GM23338 (cell line): ENCODE measurements around the gene UHMK1. TPM values are rescaled to one million over a fixed set of nuclear protein-coding genes. Genes with fewer than 3 reads are reported as not detected.

Source experiments
- ATAC-seq: fragments of 200-7000 bp; cut with Tn5 transposase; 3 replicates; pipeline ENCODE4 v1.9.1; 2020
- DNase-seq: peaks from one replicate; pipeline ENCODE4 v3.0.0-alpha.2; 2015; ENCODE audit warnings: low spot score
- H2AFZ ChIP-seq: fragments of 200-600 bp; sonication (generic); 2 replicates; pipeline ENCODE4 v1.8.0; 2016; ENCODE audit warnings: antibody characterized with exemption, mild to moderate bottlenecking, moderate library complexity
- H3F3A ChIP-seq: fragments of 200-600 bp; sonication (generic); replicated peaks from 2 replicates; pipeline ENCODE4 v1.8.0; 2017; ENCODE audit warnings: antibody characterized with exemption, mixed run types, low read depth
- H3K27ac ChIP-seq: fragments of 200-600 bp; sonication (generic); 2 replicates; pipeline ENCODE4 v1.6.1; 2016; ENCODE audit warnings: low read depth
- H3K27me3 ChIP-seq: fragments of 200-600 bp; sonication (generic); 2 replicates; pipeline ENCODE4 v1.8.0; 2016; ENCODE audit warnings: mild to moderate bottlenecking, mixed run types, moderate library complexity; ENCODE audit not compliant: insufficient read depth
- H3K36me3 ChIP-seq: fragments of 200-600 bp; sonication (generic); 2 replicates; pipeline ENCODE4 v1.8.0; 2016; ENCODE audit warnings: mild to moderate bottlenecking; ENCODE audit not compliant: insufficient read depth
- H3K4me1 ChIP-seq: fragments of 200-600 bp; sonication (generic); 2 replicates; pipeline ENCODE4 v1.8.0; 2016; ENCODE audit warnings: mild to moderate bottlenecking, moderate library complexity; ENCODE audit not compliant: insufficient read depth
- H3K4me2 ChIP-seq: fragments of 200-600 bp; sonication (generic); 2 replicates; pipeline ENCODE4 v1.7.1; 2017; ENCODE audit warnings: mixed run types
- H3K4me3 ChIP-seq: fragments of 200-600 bp; sonication (generic); 2 replicates; pipeline ENCODE4 v1.6.1; 2016; ENCODE audit warnings: mixed run types
- H3K79me2 ChIP-seq: fragments of 200-600 bp; sonication (generic); replicated peaks from 2 replicates; pipeline ENCODE4 v1.8.0; 2017; ENCODE audit warnings: mild to moderate bottlenecking; ENCODE audit not compliant: insufficient read depth
- H3K9me2 ChIP-seq: fragments of 200-600 bp; sonication (generic); 2 replicates; pipeline ENCODE4 v1.8.0; 2017; ENCODE audit not compliant: insufficient read depth
- H4K20me1 ChIP-seq: fragments of 200-600 bp; sonication (generic); replicated peaks from 2 replicates; pipeline ENCODE4 v1.8.0; 2017; ENCODE audit warnings: mild to moderate bottlenecking; ENCODE audit not compliant: insufficient read depth
- H3K27ac Mint-ChIP-seq: 2 replicates; pipeline ENCODE4 v1.8.0; 2020; ENCODE audit warnings: inconsistent platforms, mild to moderate bottlenecking, moderate library complexity, mixed read lengths
- H3K27me3 Mint-ChIP-seq: 3 replicates; pipeline ENCODE4 v1.8.0; 2022; ENCODE audit warnings: low read depth, mild to moderate bottlenecking, moderate library complexity, mixed read lengths, inconsistent platforms; ENCODE audit not compliant: insufficient read depth, poor library complexity
- H3K36me3 Mint-ChIP-seq: 3 replicates; pipeline ENCODE4 v1.8.0; 2021; ENCODE audit warnings: low read depth, mild to moderate bottlenecking, inconsistent platforms, moderate library complexity, mixed read lengths
- H3K4me1 Mint-ChIP-seq: 3 replicates; pipeline ENCODE4 v1.8.0; 2020; ENCODE audit warnings: mild to moderate bottlenecking, inconsistent platforms, mixed read lengths
- H3K4me3 Mint-ChIP-seq: 3 replicates; pipeline ENCODE4 v1.8.0; 2021; ENCODE audit warnings: moderate library complexity, mild to moderate bottlenecking, inconsistent platforms, mixed read lengths
- H3K9me3 Mint-ChIP-seq: 3 replicates; pipeline ENCODE4 v1.8.0; 2020; ENCODE audit warnings: moderate library complexity, mild to moderate bottlenecking, inconsistent platforms, mixed read lengths
- CREB1 ChIP-seq: fragments of 250-450 bp; sonication (Bioruptor Pico); IDR thresholded peaks from 2 replicates; pipeline ENCODE4 v1.5.0; 2020; ENCODE audit warnings: low read depth, mild to moderate bottlenecking, moderate library complexity
- CTCF ChIP-seq, 2 experiments: fragments of 200-600 bp in 1 of 2; sonication (generic) in 1 of 2; conservative IDR thresholded peaks; 2 replicates each; pipeline versions ENCODE4 v1.5.1 to v1.6.1; 2016 to 2017; ENCODE audit warnings: antibody characterized with exemption in 2 of 2, low read depth in 2 of 2, mild to moderate bottlenecking in 2 of 2, moderate library complexity in 1 of 2
- ETS1 ChIP-seq: IDR thresholded peaks from 2 replicates; pipeline ENCODE4 v1.6.1; 2016; ENCODE audit warnings: antibody characterized with exemption
- EZH2 ChIP-seq: fragments of 200-600 bp; sonication (generic); IDR thresholded peaks from one replicate; pipeline ENCODE4 v1.8.0; 2017; ENCODE audit warnings: antibody characterized with exemption, mild to moderate bottlenecking, low read depth; ENCODE audit not compliant: unreplicated experiment
- EZH2phosphoT487 ChIP-seq: fragments of 200-600 bp; sonication (generic); IDR thresholded peaks from one replicate; pipeline ENCODE4 v1.8.1; 2018; ENCODE audit warnings: antibody characterized with exemption; ENCODE audit not compliant: unreplicated experiment
- NANOG ChIP-seq: IDR thresholded peaks from 2 replicates; pipeline ENCODE4 v1.6.1; 2016; ENCODE audit warnings: antibody characterized with exemption, borderline replicate concordance
- POLR2AphosphoS5 ChIP-seq: IDR thresholded peaks from 2 replicates; pipeline ENCODE4 v1.6.1; 2016; ENCODE audit warnings: antibody characterized with exemption, low read depth
- REST ChIP-seq: IDR thresholded peaks from one replicate; pipeline ENCODE4 v1.6.1; 2018; ENCODE audit warnings: antibody characterized with exemption; ENCODE audit not compliant: unreplicated experiment
- STAT1 ChIP-seq: IDR thresholded peaks from one replicate; pipeline ENCODE4 v1.6.1; 2016; ENCODE audit warnings: antibody characterized with exemption; ENCODE audit not compliant: unreplicated experiment
- ZNF114 ChIP-seq: fragments of 250-450 bp; sonication (Bioruptor Pico); IDR thresholded peaks from 2 replicates; pipeline ENCODE4 v1.5.0; 2020; ENCODE audit warnings: mild to moderate bottlenecking, moderate library complexity
- ZNF331 ChIP-seq: fragments of 250-450 bp; sonication (Bioruptor Pico); IDR thresholded peaks from 2 replicates; pipeline ENCODE4 v1.5.0; 2020; ENCODE audit warnings: low read depth, mild to moderate bottlenecking, moderate library complexity
- polyA plus RNA-seq: library from polyadenylated mRNA; unstranded; fragments of >200 nt; fragmentation: Nextera tagmentation; extraction: Ambion mirVana; gene quantifications from 2 replicates; pipeline ENCODE4 v1.2.1, GENCODE V29; 2016
- total RNA-seq: library from RNA; depleted of rRNA; stranded (reverse); fragments of >200 nt; shearing (Covaris generic); gene quantifications from 2 replicates; pipeline ENCODE4 v1.2.3, GENCODE V29; 2014

Gene UHMK1
- total and polyA plus RNA-seq, 2 experiments from 2014 or later = 8.6 to 28.3 TPM

- TF ChIP-seq CTCF (conservative IDR thresholded peaks at IDR 0.05; ENCODE audit: low read depth in 2 of 2) (no peak), STAT1 (no peak), ZNF331 (no peak), EZH2phosphoT487 (no peak), NANOG (no peak), ETS1 (no peak)
These were observed 50.6 kb downstream of the UHMK1 start (continued) for GRCh38 chr1:162548170-162548569.

GRCh38 chr1:162549001-162549400 lies 51.4 kb downstream of the UHMK1 start:
- Histone ChIP-seq H3K4me2 (no peak overlapping the region), H3F3A (no peaks in the 10 kb centered on the region), H3K27ac (no peak overlapping the region)

More at GRCh38 chr1:162549001-162549400, 51.4 kb downstream of the UHMK1 start:
- no peak for DNase-seq
- ATAC-seq = no peak
- H3K36me3 Mint-ChIP-seq = no peaks in the 10 kb centered on the region
- Histone ChIP-seq H3K27me3 (no peaks in the 10 kb centered on the region), H2AFZ (no peak overlapping the region), H3K4me1 (no peaks in the 10 kb centered on the region), H3K4me3 (no peak overlapping the region), H3K36me3 (no peaks in the 10 kb centered on the region), H3K9me2 (0 out of 2 replicates have a peak, but pooled peaks cover 14% of the 10 kb centered on the region), H4K20me1 (no peaks in the 10 kb centered on the region), H3K79me2 (no peaks in the 10 kb centered on the region)
- no peak overlapping the region for H3K27ac Mint-ChIP-seq
- no peaks in the 10 kb centered on the region for H3K9me3 Mint-ChIP-seq
- H3K4me1 Mint-ChIP-seq = peaks cover 4% of the 10 kb centered on the region; the same call in 1 of the 3 replicates
- no peak for TF ChIP-seq CREB1 (CRISPR knock-in tag)
- TF ChIP-seq POLR2AphosphoS5 = no peak
- TF ChIP-seq EZH2phosphoT487 = no peak
- TF ChIP-seq NANOG = no peak
- TF ChIP-seq REST = no peak
- TF ChIP-seq ETS1 = no peak
- TF ChIP-seq CTCF (conservative IDR thresholded peaks at IDR 0.05; ENCODE audit: low read depth in 2 of 2) = no peak
- TF ChIP-seq EZH2 = no peak
- TF ChIP-seq STAT1 = no peak
- TF ChIP-seq ZNF114 (CRISPR knock-in tag) = no peak
- TF ChIP-seq ZNF331 = no peak
- no peak overlapping the region for H3K4me3 Mint-ChIP-seq
- H3K27me3 Mint-ChIP-seq = peaks cover 2% of the 10 kb centered on the region
